ENCODE data around the gene SDK1. TPM values are rescaled to one million over a fixed set of nuclear protein-coding genes. Genes with fewer than 3 reads are reported as not detected.
A peak's percentile ranks its signal among the peaks of the same experiment; 100 is the strongest.

SDK1 gene
- total and polyA plus RNA-seq, 2 experiments from 2014 or later = 4.1 to 16.5 TPM

DNA sequence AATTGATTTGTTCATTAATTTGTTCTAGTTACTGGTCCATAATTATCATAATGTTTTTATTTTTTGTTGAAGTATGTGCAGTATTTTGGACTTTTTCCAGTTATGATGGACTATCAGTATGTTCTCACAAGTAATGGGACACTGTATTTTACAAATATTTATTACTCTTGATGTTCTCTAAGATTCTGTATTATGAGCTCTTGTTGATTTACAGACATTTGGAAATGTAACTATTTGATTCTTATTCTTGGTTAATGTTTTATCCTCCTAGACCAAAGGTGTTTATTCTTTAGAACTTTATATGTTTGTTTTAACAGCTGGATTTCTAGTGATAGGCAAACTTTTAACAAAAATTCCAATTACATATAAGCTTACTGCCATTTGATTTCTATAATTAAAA is 200.6 kb downstream of the SDK1 start:
- no peaks in the 10 kb centered on the region for H3K9me3 ChIP-seq (ENCODE audit: low read depth)
- DNase-seq (ENCODE audit: low read depth in 1 of 2, low spot score in 1 of 2) = no peak

DNA sequence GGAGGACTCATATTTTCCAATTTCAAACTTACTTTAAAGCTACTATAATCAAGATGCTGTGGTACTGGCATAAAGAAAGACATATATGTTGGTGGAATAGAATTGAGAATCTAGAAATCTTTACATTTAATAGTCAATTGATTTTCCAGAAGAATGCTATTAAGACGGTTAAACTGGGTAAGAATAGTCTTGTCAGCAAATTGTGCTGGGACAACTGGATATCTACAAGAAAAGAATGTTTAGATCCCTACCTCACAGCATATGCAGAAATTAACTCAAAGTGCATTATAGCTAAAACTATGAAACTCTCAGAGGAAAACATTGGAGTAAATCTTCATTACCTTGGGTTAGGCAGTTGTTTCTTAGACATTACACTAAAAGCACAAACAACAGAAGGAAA is 203.3 kb downstream of the SDK1 start:
- peaks cover under 1% of the 10 kb centered on the region for H3K4me1 ChIP-seq (ENCODE audit: low read depth)
- H3K27ac ChIP-seq = no peak overlapping the region
- DNase-seq (ENCODE audit: low read depth in 1 of 2, low spot score in 1 of 2) = no peak
- TF ChIP-seq, protein P1, sequence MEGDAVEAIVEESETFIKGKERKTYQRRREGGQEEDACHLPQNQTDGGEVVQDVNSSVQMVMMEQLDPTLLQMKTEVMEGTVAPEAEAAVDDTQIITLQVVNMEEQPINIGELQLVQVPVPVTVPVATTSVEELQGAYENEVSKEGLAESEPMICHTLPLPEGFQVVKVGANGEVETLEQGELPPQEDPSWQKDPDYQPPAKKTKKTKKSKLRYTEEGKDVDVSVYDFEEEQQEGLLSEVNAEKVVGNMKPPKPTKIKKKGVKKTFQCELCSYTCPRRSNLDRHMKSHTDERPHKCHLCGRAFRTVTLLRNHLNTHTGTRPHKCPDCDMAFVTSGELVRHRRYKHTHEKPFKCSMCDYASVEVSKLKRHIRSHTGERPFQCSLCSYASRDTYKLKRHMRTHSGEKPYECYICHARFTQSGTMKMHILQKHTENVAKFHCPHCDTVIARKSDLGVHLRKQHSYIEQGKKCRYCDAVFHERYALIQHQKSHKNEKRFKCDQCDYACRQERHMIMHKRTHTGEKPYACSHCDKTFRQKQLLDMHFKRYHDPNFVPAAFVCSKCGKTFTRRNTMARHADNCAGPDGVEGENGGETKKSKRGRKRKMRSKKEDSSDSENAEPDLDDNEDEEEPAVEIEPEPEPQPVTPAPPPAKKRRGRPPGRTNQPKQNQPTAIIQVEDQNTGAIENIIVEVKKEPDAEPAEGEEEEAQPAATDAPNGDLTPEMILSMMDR (IDR thresholded peaks at IDR 0.05; ENCODE audit: low read depth, low read length) = no peak
- H3K36me3 ChIP-seq = no peaks in the 10 kb centered on the region
- H3K9me3 ChIP-seq (ENCODE audit: low read depth) = no peaks in the 10 kb centered on the region
- no peak overlapping the region for H3K4me3 ChIP-seq
- no peaks in the 10 kb centered on the region for H3K27me3 ChIP-seq

More for the DNA sequence above, 200.6 kb downstream of the SDK1 start:
- TF ChIP-seq, protein P1 (IDR thresholded peaks at IDR 0.05; ENCODE audit: low read depth, low read length) = no peak
- H3K36me3 ChIP-seq = no peaks in the 10 kb centered on the region
- H3K27ac ChIP-seq = no peak overlapping the region
- no peak overlapping the region for H3K4me3 ChIP-seq
- H3K27me3 ChIP-seq = no peaks in the 10 kb centered on the region
- H3K4me1 ChIP-seq (ENCODE audit: low read depth) = peaks cover 11% of the 10 kb centered on the region

DNA sequence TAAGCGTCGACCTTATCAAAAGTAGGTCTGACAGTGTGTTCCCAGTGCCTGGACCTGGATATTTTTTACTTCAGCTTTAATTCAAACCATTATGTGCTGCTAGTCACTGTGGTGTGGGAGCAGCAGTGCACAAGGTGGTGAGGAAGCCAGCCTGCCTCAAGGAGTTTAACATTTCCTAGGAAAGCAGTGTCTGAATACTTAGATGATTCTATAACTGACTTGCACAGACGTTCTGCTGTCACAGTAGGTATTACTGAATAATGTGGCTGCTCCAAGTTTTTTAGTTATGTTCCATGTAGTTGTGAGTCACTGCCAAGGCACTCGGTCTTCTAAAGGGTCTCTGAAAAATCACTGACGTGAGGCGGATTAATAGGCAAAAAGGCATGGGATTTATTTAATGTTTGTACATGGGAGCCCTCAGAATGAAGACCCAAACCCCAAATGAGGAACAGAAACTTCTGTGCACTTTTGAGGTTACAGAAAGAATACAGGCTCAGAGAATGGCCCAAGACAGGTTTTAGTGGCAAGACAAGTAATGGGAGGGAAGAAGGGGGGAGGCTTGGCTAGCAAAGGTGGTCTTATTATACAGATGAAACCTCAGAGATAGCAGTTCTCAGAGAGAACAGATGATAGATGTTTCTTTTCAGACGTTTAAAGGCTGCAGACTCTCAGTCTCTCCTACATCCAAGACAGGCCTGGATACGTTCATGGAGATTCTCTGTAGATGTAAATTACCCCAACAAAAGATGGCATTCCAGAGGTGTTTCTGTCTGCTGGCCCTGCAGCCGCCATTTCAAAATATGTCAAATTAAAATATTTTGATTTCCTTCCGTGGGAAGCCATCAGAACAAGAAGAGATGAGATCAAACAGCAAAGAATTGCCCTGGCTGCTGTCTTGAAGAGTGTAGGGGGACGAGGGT is 209.3 kb downstream of the SDK1 start:
- no peaks in the 10 kb centered on the region for H3K27me3 ChIP-seq
- H3K36me3 ChIP-seq = no peaks in the 10 kb centered on the region
- H3K4me1 ChIP-seq (ENCODE audit: low read depth) = peaks cover 8% of the 10 kb centered on the region
- no peak for DNase-seq (ENCODE audit: low read depth in 1 of 2, low spot score in 1 of 2)
- H3K27ac ChIP-seq = peak overlapping the region; percentile 12
- no peaks in the 10 kb centered on the region for H3K9me3 ChIP-seq (ENCODE audit: low read depth)
- H3K4me3 ChIP-seq = no peak overlapping the region
- TF ChIP-seq, protein P1 (IDR thresholded peaks at IDR 0.05; ENCODE audit: low read depth, low read length) = no peak

DNA sequence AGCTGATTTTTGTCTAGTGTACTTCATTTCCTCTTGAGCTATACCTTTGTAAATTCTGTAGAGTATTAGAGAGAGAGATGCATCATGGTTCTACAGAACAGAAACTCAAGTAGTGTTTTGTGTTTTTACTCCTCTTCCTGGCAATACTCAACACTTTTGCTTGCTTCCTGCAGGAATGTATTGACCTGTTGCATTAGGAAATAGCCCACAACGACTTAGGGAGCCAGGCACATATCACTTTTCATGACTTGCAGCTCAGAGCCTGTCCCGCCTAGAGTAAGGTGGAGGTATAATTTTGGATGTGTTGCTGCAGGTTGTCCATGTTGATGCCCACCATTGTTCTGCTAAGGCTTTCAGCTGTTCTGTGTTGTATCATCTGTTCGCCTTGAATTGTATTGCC is 216.3 kb downstream of the SDK1 start:
- no peaks in the 10 kb centered on the region for H3K9me3 ChIP-seq (ENCODE audit: low read depth)
- peaks cover 28% of the 10 kb centered on the region for H3K4me1 ChIP-seq (ENCODE audit: low read depth)

DNA sequence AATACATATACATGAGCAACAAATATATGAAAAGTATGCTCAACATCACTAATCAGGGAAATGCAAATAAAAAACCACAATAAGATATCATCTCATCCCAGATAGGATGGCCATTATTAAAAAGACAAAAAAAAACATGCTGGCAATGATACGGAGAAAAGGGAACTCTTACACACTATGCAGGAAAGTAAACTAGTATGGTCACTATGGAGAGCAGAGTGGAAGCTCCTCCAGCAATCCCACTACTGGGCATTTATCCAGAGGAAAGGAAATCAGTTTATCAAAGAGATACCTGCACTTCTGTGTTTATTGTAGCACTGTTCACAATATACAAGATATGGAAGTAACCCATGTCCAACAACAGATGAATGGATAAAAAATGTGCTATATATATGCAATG is 217.5 kb downstream of the SDK1 start:
- no peaks in the 10 kb centered on the region for H3K27me3 ChIP-seq
- TF ChIP-seq, protein P1 (IDR thresholded peaks at IDR 0.05; ENCODE audit: low read depth, low read length) = no peak
- H3K27ac ChIP-seq = no peak overlapping the region
- peaks cover 28% of the 10 kb centered on the region for H3K4me1 ChIP-seq (ENCODE audit: low read depth)
- no peak overlapping the region for H3K4me3 ChIP-seq
- no peaks in the 10 kb centered on the region for H3K9me3 ChIP-seq (ENCODE audit: low read depth)
- no peaks in the 10 kb centered on the region for H3K36me3 ChIP-seq
- no peak for DNase-seq (ENCODE audit: low read depth in 1 of 2, low spot score in 1 of 2)

More for the DNA sequence above, 216.3 kb downstream of the SDK1 start:
- Histone ChIP-seq H3K27ac (no peak overlapping the region), H3K4me3 (no peak overlapping the region), H3K27me3 (no peaks in the 10 kb centered on the region), H3K36me3 (no peaks in the 10 kb centered on the region)
- TF ChIP-seq, protein P1 (IDR thresholded peaks at IDR 0.05; ENCODE audit: low read depth, low read length) = no peak
- no peak for DNase-seq (ENCODE audit: low read depth in 1 of 2, low spot score in 1 of 2)
